Activated T-cell treated with anti-CD3 and anti-CD28 coated beads for 4 hours (primary cell): ENCODE data around the gene PSMB1.
"Not testable (repeated sequence)": the region's sequence is repeated elsewhere in the genome, so short reads cannot be mapped to it uniquely, and the experiment has no call there.

ENCODE experiments used
- DNase-seq: peaks from one replicate; pipeline ENCODE4 v3.0.0-alpha.2; 2020

Gene PSMB1

GRCh38 chr6:170502268-170502667, 50.8 kb downstream of the PSMB1 start:
- not testable (repeated sequence) for DNase-seq

- no peak for DNase-seq
Measured at GRCh38 chr6:170500955-170501590, 52.0 kb downstream of the PSMB1 start.

- DNase-seq = no peak
Measured at GRCh38 chr6:170497841-170498301, 55.2 kb downstream of the PSMB1 start.

GRCh38 chr6:170493354-170493753, 59.8 kb downstream of the PSMB1 start:
- no peak for DNase-seq

DNA sequence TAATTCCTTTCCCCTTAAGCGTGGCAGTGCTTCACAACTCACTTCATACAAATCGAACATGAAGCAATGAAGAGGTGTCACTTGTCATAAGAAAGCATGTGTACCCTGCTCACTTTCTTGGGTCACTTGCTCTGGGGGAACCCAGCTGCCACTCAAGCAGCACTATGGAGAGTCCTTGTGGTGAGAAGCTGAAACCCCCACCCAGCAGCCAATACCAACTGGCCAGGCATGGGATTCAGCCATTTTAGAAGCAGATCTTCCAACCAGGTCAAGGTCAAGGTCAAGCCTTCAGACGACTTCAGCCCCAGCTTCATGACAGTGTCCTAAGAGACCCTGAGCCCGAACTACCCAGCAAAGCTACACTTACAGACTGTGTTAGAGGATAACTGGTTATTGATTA, 62.8 kb downstream of the PSMB1 start:
- no peak for DNase-seq

- no peak for DNase-seq
Measured at GRCh38 chr6:170489836-170490235, 63.3 kb downstream of the PSMB1 start.

- DNase-seq = no peak
Measured at GRCh38 chr6:170487707-170488329, 65.3 kb downstream of the PSMB1 start.

DNA sequence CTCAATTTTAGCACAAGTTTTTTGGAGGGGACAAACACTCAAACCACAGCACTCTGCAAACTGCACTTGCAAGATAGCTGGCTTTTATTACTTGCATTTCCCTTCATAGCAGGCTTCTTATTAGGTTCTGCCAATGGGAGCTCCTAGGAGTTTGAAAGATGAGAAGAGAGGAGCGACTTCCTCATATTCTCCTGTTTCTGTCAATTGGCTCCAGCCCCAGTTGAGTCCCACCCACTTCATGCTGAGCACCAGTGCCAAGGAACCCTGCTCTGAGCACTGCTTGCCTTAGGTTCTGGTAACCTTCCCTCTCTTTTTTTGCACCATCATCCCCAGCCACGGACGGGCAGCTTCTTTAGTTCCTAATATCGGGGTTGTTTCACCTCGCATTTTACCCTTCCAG, 67.9 kb downstream of the PSMB1 start:
- no peak for DNase-seq
